Suppressor macrophage (primary cell): ENCODE data around the gene LIPE.

Experiments used
- DNase-seq, 4 experiments: peaks; one replicate each; pipeline ENCODE4 v3.0.0-alpha.2; 2020 to 2022

The LIPE gene

DNA sequence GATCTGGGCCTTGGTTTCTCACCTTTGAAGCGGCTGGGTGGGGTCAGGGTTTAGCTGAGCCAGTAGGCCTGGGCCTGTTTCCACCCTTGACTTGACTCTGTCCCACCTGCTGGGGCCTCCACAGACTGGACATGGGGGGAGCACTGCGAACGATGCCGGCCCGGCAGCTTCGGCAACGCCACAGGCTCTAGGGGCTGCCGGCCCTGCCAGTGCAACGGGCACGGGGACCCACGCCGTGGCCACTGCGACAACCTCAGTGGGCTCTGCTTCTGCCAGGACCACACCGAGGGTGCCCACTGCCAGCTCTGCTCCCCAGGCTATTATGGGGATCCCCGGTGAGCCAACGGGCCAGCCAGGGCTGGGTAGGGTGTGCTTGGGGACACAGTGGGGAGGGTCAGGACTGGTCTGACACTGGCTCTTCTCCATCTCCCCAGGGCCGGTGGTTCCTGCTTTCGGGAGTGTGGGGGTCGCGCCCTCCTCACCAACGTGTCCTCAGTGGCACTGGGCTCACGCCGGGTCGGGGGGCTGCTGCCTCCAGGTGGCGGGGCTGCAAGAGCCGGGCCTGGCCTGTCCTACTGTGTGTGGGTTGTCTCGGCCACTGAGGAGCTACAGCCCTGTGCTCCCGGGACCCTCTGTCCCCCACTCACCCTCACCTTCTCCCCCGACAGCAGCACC, 73.7 kb downstream of the LIPE start:
- DNase-seq = no peak

DNA sequence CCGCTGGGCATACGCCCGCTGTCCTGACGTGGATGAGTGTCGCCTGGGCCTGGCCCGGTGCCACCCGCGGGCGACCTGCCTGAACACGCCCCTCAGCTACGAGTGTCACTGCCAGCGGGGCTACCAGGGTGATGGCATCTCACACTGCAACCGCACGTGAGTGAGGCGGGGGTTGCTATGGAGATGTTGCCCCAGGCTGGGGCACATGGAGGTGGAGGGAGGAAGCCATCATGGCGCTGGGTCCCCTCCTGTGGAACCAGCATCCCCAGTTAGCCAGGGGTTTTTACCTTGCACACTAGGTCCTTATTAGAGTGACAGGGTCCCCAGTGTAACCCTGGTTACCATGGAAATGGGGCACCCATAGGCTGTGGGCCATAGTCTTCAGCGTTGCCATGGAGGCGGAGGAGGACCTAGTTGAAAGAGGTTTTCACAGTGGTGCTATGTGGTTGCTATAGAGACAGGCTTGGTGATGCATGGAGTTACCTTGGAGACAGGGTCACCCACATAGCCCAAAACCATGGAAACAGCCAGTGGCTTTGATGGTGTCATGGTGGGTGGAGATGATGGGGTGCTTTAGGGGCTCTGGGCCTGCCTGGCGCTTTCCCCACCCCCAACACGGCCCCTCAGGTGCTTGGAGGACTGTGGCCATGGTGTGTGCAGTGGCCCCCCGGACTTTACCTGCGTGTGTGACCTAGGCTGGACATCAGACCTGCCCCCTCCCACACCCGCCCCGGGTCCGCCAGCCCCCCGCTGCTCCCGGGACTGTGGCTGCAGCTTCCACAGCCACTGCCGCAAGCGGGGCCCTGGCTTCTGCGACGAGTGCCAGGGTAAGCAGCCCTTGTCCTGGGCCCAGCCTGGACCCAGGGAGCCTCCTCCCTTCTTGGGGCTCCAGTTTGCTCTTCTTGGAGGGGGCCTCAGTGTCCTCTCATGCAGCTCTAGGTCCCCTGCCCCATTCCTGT, 74.6 kb downstream of the LIPE start:
- DNase-seq = no peak
